CMK (cell line): ENCODE measurements around the gene ME2.
"Not testable (repeated sequence)": the region's sequence is repeated elsewhere in the genome, so short reads cannot be mapped to it uniquely, and the experiment has no call there.

ENCODE experiments used
- DNase-seq: peaks from one replicate; pipeline ENCODE4 v3.0.0-alpha.2; 2010; ENCODE audit warnings: low read depth

ME2 gene

GRCh38 chr18:50926521-50926920 is 47.6 kb downstream of the ME2 start:
- no peak for DNase-seq

- DNase-seq = no peak
Measured at GRCh38 chr18:50928551-50928950, 49.6 kb downstream of the ME2 start.

GRCh38 chr18:50933684-50934083 is 54.8 kb downstream of the ME2 start:
- no peak for DNase-seq

- DNase-seq = no peak
Measured at GRCh38 chr18:50934545-50935211, 55.8 kb downstream of the ME2 start.

GRCh38 chr18:50935493-50936191 is 56.7 kb downstream of the ME2 start:
- DNase-seq = no peak

- DNase-seq = no peak
Measured at GRCh38 chr18:50937183-50937582, 58.3 kb downstream of the ME2 start.

GRCh38 chr18:50938912-50939311 is 60.0 kb downstream of the ME2 start:
- DNase-seq = no peak

- DNase-seq = no peak
Measured at GRCh38 chr18:50944245-50944932, 65.5 kb downstream of the ME2 start.

GRCh38 chr18:50945918-50946317 is 67.0 kb downstream of the ME2 start:
- not testable (repeated sequence) for DNase-seq

- DNase-seq = no peak
Measured at GRCh38 chr18:50947899-50948298, 69.0 kb downstream of the ME2 start.

- DNase-seq = no peak
Measured at GRCh38 chr18:50949185-50949584, 70.3 kb downstream of the ME2 start.

GRCh38 chr18:50950626-50951025 is 71.7 kb downstream of the ME2 start:
- no peak for DNase-seq

GRCh38 chr18:50953822-50954221 is 74.9 kb downstream of the ME2 start:
- DNase-seq = no peak

GRCh38 chr18:50955253-50955652 is 76.3 kb downstream of the ME2 start:
- no peak for DNase-seq

GRCh38 chr18:50956116-50956515 is 77.2 kb downstream of the ME2 start:
- no peak for DNase-seq

GRCh38 chr18:50961974-50962373 is 83.1 kb downstream of the ME2 start:
- no peak for DNase-seq

GRCh38 chr18:50967714-50968661 is 89.1 kb downstream of the ME2 start, which contains the start of gene ELAC1:
Gene ELAC1 (plus strand): TSS chr18:50968040. CDS start chr18:50974405, 6,365 bp downstream.
- DNase-seq = peak; percentile 34

- DNase-seq = no peak
Measured at GRCh38 chr18:50969448-50969847, 90.5 kb downstream of the ME2 start.

GRCh38 chr18:50970006-50970405 is 91.1 kb downstream of the ME2 start:
- no peak for DNase-seq

GRCh38 chr18:50972404-50972803 is 93.5 kb downstream of the ME2 start:
- DNase-seq = not testable (repeated sequence)

- DNase-seq = no peak
Measured at GRCh38 chr18:50973367-50974126, 94.6 kb downstream of the ME2 start.
